IMR-90 (cell line): ENCODE measurements around the gene C1GALT1C1.

Experiments
- NFE2L2 ChIP-seq: fragments of 150-350 bp; IDR thresholded peaks from 2 replicates; pipeline ENCODE4 v1.6.1; 2016; ENCODE audit warnings: low read depth, mild to moderate bottlenecking, low read length
- POLR2A ChIP-seq: IDR thresholded peaks from 2 replicates; pipeline ENCODE4 v1.6.1; 2012; ENCODE audit warnings: mild to moderate bottlenecking, low read depth, low read length
- TF ChIP-seq, protein P1 (sequence below): conservative IDR thresholded peaks from 2 replicates; pipeline ENCODE4 v1.5.1; 2012; ENCODE audit warnings: mild to moderate bottlenecking, low read depth, low read length, improper control_type of control experiment
- TF ChIP-seq, protein P2 (sequence below): fragments of 150-350 bp; IDR thresholded peaks from 2 replicates; pipeline ENCODE4 v1.6.1; 2017; ENCODE audit warnings: mild to moderate bottlenecking, antibody characterized with exemption, low read length, low read depth

DNA sequence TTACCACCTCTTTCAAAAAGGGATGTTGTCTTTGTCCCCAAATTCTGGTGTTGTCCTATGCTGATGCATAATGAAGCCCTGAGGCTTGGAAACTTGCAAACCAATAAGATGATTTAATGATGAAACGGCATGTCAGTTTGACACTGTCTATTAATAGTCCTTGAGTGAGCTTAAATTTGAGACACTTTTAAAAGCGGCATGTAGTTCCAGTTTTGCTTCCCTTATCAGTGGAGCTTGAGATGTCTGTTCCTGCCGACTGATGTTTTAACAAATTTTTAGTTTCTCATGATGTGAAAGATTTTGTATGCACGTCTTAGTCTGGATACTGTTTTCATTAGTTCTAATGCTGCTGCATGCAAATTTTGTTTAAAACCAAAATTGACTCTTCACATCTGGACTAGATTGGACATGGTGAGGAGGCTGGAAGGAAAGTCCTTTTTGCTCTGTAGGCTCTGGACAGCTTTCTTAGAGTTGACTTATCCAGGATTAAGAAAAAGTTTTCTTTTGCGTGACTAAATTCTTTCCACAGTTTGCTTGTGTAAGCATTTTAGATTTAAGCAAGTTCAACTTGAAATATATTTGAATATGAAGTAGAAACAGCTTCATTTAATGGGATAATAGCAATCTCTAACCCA is 11.7 kb downstream of the C1GALT1C1 start:
- TF ChIP-seq, protein P1, sequence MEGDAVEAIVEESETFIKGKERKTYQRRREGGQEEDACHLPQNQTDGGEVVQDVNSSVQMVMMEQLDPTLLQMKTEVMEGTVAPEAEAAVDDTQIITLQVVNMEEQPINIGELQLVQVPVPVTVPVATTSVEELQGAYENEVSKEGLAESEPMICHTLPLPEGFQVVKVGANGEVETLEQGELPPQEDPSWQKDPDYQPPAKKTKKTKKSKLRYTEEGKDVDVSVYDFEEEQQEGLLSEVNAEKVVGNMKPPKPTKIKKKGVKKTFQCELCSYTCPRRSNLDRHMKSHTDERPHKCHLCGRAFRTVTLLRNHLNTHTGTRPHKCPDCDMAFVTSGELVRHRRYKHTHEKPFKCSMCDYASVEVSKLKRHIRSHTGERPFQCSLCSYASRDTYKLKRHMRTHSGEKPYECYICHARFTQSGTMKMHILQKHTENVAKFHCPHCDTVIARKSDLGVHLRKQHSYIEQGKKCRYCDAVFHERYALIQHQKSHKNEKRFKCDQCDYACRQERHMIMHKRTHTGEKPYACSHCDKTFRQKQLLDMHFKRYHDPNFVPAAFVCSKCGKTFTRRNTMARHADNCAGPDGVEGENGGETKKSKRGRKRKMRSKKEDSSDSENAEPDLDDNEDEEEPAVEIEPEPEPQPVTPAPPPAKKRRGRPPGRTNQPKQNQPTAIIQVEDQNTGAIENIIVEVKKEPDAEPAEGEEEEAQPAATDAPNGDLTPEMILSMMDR, result no peak
- TF ChIP-seq, protein P2, sequence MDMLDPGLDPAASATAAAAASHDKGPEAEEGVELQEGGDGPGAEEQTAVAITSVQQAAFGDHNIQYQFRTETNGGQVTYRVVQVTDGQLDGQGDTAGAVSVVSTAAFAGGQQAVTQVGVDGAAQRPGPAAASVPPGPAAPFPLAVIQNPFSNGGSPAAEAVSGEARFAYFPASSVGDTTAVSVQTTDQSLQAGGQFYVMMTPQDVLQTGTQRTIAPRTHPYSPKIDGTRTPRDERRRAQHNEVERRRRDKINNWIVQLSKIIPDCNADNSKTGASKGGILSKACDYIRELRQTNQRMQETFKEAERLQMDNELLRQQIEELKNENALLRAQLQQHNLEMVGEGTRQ, result no peak
- TF ChIP-seq NFE2L2 (no peak), POLR2A (no peak)
